ENCODE measurements around the gene PSMA6. TPM values are rescaled to one million over a fixed set of nuclear protein-coding genes. Genes with fewer than 3 reads are reported as not detected.

Gene PSMA6
- total and polyA plus RNA-seq, 2 of the 13 experiments (the other 11 are each of a cell fraction or from before 2014, with no cell fraction given) = 525 to 1,109 TPM

DNA sequence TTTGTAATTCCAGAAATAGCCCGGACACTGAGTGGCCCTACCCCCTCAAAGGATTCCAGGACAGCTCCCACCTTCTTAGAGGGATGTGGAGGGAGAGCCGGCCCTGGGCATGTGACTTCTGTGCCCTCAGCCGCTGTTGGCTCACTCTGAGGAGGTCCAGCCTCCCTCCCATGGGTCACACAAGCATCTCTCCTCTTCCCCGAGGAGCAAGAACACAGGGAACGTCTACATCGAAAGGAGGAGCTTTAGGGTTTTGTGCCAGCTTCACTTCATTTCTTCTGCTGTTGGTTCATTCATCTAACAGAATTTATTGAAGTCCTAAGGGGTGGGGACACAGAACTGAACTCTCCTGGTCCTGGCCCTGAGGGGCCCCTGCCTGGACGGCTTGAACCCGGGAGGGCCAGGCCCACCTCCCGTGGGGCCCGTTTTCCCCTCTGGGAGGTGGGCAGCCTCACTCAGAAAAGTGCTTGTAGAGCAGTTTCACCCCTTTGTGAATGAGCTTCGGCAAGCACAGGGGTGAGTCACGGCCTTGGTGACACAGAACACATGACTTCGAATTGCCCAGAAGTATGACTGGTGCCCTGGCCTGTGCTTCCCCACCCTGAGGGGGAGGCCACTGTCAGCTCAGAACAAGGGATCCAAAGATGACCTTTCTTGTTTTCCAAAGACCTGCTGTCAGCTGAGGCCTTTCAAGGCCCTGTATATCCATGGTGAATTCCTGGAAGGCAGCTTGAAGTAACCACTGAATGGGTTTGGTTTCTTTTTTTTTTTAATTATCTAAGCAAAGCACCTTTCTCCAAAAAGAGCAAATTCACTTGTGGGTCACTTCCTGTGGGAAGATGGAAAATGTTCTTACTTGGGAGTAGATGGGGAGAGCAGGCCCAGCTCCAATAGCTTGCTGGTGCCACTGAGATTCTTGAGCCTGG is 73.2 kb downstream of the PSMA6 start (continued):
- TF ChIP-seq, protein P1, sequence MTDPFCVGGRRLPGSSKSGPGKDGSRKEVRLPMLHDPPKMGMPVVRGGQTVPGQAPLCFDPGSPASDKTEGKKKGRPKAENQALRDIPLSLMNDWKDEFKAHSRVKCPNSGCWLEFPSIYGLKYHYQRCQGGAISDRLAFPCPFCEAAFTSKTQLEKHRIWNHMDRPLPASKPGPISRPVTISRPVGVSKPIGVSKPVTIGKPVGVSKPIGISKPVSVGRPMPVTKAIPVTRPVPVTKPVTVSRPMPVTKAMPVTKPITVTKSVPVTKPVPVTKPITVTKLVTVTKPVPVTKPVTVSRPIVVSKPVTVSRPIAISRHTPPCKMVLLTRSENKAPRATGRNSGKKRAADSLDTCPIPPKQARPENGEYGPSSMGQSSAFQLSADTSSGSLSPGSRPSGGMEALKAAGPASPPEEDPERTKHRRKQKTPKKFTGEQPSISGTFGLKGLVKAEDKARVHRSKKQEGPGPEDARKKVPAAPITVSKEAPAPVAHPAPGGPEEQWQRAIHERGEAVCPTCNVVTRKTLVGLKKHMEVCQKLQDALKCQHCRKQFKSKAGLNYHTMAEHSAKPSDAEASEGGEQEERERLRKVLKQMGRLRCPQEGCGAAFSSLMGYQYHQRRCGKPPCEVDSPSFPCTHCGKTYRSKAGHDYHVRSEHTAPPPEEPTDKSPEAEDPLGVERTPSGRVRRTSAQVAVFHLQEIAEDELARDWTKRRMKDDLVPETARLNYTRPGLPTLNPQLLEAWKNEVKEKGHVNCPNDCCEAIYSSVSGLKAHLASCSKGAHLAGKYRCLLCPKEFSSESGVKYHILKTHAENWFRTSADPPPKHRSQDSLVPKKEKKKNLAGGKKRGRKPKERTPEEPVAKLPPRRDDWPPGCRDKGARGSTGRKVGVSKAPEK (CRISPR knock-in tag; IDR thresholded peaks at IDR 0.05; ENCODE audit: borderline replicate concordance) = peak; percentile 31; the same call in 1 of the 2 replicates
- peak; percentile 29; the same call in 1 of the 2 replicates for TF ChIP-seq MYNN (CRISPR knock-in tag; IDR thresholded peaks at IDR 0.05; ENCODE audit: low read depth)
- peak; percentile 95 for TF ChIP-seq HDAC2 (CRISPR knock-in tag; IDR thresholded peaks at IDR 0.05)
- no peak; the same call in 1 of the 2 replicates for TF ChIP-seq ZNF850 (CRISPR knock-in tag; conservative IDR thresholded peaks at IDR 0.05)
- no peak for TF ChIP-seq ZNF382 (CRISPR knock-in tag; IDR thresholded peaks at IDR 0.05; ENCODE audit: borderline replicate concordance)
- TF ChIP-seq ATF7-NPFF (CRISPR knock-in tag; IDR thresholded peaks at IDR 0.05; ENCODE audit: low read depth) = peak; percentile 92; the same call in 1 of the 2 replicates
- TF ChIP-seq, protein P2, sequence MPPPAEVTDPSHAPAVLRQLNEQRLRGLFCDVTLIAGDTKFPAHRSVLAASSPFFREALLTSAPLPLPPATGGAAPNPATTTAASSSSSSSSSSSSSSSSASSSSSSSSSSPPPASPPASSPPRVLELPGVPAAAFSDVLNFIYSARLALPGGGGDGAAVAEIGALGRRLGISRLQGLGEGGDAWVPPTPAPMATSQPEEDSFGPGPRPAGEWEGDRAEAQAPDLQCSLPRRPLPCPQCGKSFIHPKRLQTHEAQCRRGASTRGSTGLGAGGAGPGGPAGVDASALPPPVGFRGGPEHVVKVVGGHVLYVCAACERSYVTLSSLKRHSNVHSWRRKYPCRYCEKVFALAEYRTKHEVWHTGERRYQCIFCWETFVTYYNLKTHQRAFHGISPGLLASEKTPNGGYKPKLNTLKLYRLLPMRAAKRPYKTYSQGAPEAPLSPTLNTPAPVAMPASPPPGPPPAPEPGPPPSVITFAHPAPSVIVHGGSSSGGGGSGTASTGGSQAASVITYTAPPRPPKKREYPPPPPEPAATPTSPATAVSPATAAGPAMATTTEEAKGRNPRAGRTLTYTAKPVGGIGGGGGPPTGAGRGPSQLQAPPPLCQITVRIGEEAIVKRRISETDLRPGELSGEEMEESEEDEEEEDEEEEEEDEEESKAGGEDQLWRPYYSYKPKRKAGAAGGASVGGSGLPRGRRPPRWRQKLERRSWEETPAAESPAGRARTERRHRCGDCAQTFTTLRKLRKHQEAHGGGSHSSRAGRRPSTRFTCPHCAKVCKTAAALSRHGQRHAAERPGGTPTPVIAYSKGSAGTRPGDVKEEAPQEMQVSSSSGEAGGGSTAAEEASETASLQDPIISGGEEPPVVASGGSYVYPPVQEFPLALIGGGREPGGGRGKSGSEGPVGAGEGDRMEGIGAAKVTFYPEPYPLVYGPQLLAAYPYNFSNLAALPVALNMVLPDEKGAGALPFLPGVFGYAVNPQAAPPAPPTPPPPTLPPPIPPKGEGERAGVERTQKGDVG (CRISPR knock-in tag; IDR thresholded peaks at IDR 0.05; ENCODE audit: borderline replicate concordance) = peak; percentile 51; the same call in 1 of the 2 replicates
- no peak for TF ChIP-seq NFE2 (CRISPR knock-in tag; IDR thresholded peaks at IDR 0.05)
- peak; percentile 84 for TF ChIP-seq CREB1 (IDR thresholded peaks at IDR 0.05)
- no peak for TF ChIP-seq CREB1 (CRISPR knock-in tag; IDR thresholded peaks at IDR 0.05)
- TF ChIP-seq SAFB2 (CRISPR knock-in tag; IDR thresholded peaks at IDR 0.05; ENCODE audit: borderline replicate concordance, low read depth) = no peak
- peak; percentile 93; the same call in 1 of the 2 replicates for TF ChIP-seq TOE1 (CRISPR knock-in tag; IDR thresholded peaks at IDR 0.05)
- TF ChIP-seq ZNF160 (CRISPR knock-in tag; IDR thresholded peaks at IDR 0.05) = peak; percentile 39; the same call in 1 of the 2 replicates
- peak; percentile 75; the same call in 1 of the 2 replicates for TF ChIP-seq ZNF44 (CRISPR knock-in tag; IDR thresholded peaks at IDR 0.05)
- TF ChIP-seq RARA (CRISPR knock-in tag; IDR thresholded peaks at IDR 0.05) = peak; percentile 98
- TF ChIP-seq PRMT3 (CRISPR knock-in tag; IDR thresholded peaks at IDR 0.05; ENCODE audit: borderline replicate concordance, low read depth) = no peak
- TF ChIP-seq ZSCAN29 (CRISPR knock-in tag; conservative IDR thresholded peaks at IDR 0.05) = peak; percentile 82; the same call in 1 of the 2 replicates
- peak; percentile 47; the same call in 1 of the 2 replicates for TF ChIP-seq NFYC (CRISPR knock-in tag; IDR thresholded peaks at IDR 0.05)
- no peak for TF ChIP-seq ZNF7 (CRISPR knock-in tag; IDR thresholded peaks at IDR 0.05)
- peak; percentile 87; the same call in 1 of the 2 replicates for TF ChIP-seq ZNF816 (CRISPR knock-in tag; IDR thresholded peaks at IDR 0.05; ENCODE audit: borderline replicate concordance)
- TF ChIP-seq PPARG (CRISPR knock-in tag; conservative IDR thresholded peaks at IDR 0.05) = peak; percentile 76; the same call in 1 of the 2 replicates
- TF ChIP-seq ATM (IDR thresholded peaks at IDR 0.05; ENCODE audit: borderline replicate concordance) = no peak
- TF ChIP-seq ZNF33A (CRISPR knock-in tag; IDR thresholded peaks at IDR 0.05; ENCODE audit: borderline replicate concordance) = peak; percentile 59; the same call in 1 of the 2 replicates
- peak; percentile 89 for TF ChIP-seq RCOR2 (CRISPR knock-in tag; IDR thresholded peaks at IDR 0.05)
- TF ChIP-seq ZNF331 (CRISPR knock-in tag; IDR thresholded peaks at IDR 0.05) = peak; percentile 77
